ENCODE data around the gene HJV. TPM values are rescaled to one million over a fixed set of nuclear protein-coding genes. Genes with fewer than 3 reads are reported as not detected.

Gene HJV
- total and polyA plus RNA-seq, 2 of the 4 experiments (the other 2 are of a cell fraction) = not detected

GRCh38 chr1:145978854-145979745, 42.4 kb downstream of the HJV start (continued):
- TF ChIP-seq CTCF (conservative IDR thresholded peaks at IDR 0.05; ENCODE audit: low read depth, low read length) (no peak), MXI1 (IDR thresholded peaks at IDR 0.05; ENCODE audit: borderline replicate concordance, low read depth, low read length) (peak; percentile 67; the same call in 1 of the 2 replicates), POLR2A (IDR thresholded peaks at IDR 0.05; ENCODE audit: low read depth, low read length) (peak; percentile 67; the same call in 1 of the 2 replicates), RFX5 (IDR thresholded peaks at IDR 0.05; ENCODE audit: low read depth, low read length) (no peak)

All from IMR-90 (cell line).